NK-92 treated with Interleukin-12 subunit alpha and Interleukin-12 subunit beta, amount 100 ng/mL, for 24 hours (cell line): ENCODE results near the gene DOP1B.
"Not testable (repeated sequence)": the region's sequence is repeated elsewhere in the genome, so short reads cannot be mapped to it uniquely, and the experiment has no call there.

ENCODE experiments used
- DNase-seq: peaks from one replicate; lab custom pipeline; 2025; lab: John Stamatoyannopoulos, UW

DOP1B gene

DNA sequence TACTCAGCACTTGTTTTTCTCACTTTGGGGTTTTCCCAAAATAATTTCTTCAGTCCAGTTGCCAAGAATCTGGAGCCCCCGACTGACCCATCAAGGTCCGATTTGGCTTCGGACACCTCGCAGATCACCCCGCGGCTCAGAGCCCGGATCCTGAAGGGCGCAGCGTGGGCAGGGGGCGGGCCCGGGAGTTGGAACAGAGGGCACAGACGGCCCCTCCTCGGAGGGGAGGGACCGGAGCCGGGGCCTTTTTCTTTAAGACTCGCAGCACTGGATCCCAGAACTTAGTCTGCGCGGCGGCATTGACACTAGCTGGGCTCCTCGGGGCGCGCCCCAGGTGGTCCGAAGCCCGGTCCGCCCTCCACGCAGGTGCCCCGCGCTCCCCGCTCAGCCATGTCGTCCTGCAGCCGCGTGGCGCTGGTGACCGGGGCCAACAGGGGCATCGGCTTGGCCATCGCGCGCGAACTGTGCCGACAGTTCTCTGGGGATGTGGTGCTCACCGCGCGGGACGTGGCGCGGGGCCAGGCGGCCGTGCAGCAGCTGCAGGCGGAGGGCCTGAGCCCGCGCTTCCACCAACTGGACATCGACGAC lies 21.7 kb upstream of the DOP1B start, which contains the start of gene CBR3:
Gene CBR3, plus strand, starts transcription at position 277 of the 588 bp plus-strand sequence. Its CDS starts 114 bp downstream, at position 391.
- no peak for DNase-seq

GRCh38 chr21:36135391-36136102 lies 21.1 kb upstream of the DOP1B start:
- DNase-seq = no peak

- DNase-seq = not testable (repeated sequence)
Observed at GRCh38 chr21:36139791-36140190, 16.8 kb upstream of the DOP1B start.

DNA sequence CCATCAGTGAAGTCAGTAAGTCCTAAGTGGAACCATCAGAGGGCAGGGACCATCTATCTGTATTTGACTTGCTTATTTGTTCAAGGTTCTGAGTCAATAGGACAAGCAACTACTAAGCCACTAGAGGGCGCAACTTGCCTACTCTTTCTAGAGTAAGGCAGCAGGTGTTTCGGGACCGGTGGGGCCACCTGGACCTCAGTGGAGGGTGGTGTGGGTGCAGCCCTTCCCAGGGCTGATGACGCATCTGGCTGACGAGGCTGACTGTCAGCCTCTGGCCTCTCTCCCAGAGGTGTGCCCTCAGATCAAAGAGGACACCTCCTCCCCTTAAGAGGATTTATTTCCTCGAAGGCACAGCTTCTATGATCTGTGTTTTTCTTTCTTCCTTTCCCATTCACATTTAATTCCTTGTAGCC lies 15.1 kb upstream of the DOP1B start:
- DNase-seq = peak; percentile 79

GRCh38 chr21:36144233-36144632 lies 12.4 kb upstream of the DOP1B start:
- not testable (repeated sequence) for DNase-seq

DNA sequence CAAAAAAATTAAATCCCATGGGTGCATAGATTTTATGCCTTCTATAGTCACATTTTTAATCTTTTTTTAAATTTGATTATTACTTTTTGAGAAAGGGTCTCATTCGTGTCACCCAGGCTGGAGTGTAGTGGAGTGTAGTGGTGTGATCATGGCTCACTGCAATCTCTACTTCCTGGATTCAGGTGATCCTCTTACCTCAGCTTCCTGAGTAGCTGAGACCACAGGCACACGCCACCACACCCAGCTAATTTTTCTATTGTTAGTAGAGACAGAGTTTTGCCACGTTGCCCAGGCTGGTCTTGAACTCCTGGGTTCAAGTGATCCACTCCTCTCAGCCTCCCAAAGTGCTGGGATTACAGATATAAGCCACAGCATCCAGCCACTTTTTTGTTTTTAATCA lies 11.4 kb upstream of the DOP1B start:
- no peak for DNase-seq

GRCh38 chr21:36147911-36148310 lies 8.7 kb upstream of the DOP1B start:
- no peak for DNase-seq

GRCh38 chr21:36148886-36149285 lies 7.7 kb upstream of the DOP1B start:
- no peak for DNase-seq

GRCh38 chr21:36149788-36150711 lies 6.6 kb upstream of the DOP1B start:
- no peak for DNase-seq

DNA sequence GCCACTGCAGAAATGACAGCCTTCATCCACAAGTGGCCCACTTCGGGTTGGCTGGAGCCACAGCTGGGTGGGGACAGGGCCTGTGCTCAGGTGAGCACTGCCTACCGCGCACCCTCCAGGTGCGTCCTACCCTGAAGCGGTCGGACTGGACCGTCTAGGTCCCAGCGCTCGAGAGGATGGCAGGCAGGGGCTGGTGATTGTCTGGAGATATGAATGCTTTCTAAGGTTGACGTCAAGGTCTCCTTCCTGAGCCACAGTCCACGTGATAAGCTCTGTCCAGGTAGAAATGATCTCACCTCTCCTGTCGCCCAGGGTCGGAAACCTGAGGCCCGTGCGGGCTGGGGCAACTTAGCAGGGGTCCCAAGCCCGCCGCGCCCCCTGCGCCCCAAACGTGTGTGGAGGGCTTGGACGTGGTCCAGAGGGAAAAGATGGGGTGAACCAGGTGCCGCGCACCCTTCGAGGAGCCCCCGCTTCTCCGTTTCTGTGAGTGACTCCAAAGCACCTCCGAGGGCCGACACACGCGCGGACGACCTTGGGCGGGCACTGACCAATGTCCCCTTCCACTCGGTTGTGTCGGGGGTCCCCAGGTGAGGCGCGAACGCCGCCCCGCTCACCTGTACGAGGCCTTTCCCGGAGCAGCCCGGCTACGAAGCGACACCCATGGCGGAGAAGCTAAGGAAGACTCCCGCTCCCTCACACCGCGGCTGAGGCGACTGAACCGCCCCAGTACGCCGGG lies 853 bp upstream of the DOP1B start:
- DNase-seq = no peak

GRCh38 chr21:36156339-36156814 lies 247 bp upstream of the DOP1B start:
- DNase-seq = peak; percentile 92

DNA sequence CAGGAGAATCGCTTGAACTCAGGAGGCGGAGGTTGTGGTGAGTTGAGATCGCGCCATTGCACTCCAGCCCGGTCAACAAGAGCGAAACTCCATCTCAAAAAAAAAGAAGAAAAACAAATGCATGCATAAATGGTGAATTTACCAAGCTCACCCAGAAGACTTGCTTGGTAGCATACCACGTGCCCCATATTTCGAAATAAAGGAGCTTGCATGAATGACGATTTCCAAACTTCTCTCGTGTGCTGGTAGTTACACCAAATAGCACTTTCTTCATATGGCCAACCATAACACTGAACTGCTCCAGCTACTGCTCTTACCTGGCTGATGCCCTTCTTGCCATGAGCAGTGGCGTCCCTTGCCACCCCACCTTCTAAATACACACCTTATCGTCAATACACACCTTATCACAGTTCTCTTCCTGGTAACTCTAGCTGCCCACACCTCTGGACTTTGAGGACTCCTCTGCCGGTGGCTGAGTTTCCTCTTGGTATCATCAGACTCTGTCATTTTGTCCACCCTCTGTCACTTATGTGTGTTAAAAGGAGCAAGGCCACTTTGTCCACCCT lies 2.8 kb downstream of the DOP1B start:
- no peak for DNase-seq

GRCh38 chr21:36160850-36161178 lies 4.2 kb downstream of the DOP1B start:
- DNase-seq = no peak

GRCh38 chr21:36162631-36163030 lies 6.0 kb downstream of the DOP1B start:
- DNase-seq = no peak

- no peak for DNase-seq
Observed at GRCh38 chr21:36163750-36164741, 7.4 kb downstream of the DOP1B start.

DNA sequence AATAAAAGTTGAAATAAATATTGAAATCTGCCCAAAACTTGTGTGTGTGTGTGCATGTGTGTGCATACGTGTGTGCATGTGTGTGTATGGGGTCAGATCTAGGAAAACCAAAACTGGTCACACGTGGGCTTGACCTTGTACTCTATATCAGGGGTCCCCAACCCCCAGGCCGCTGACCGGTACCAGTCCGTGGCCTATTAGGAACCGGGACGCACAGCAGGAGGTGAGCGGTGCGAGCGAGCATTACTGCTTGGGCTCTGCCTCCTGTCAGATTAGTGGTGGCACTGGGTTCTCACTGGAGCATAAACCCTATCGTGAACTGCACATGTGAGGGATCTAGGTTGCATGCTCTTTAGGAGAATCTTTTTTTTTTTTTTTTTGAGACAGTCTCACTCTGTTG lies 8.7 kb downstream of the DOP1B start:
- DNase-seq = no peak

DNA sequence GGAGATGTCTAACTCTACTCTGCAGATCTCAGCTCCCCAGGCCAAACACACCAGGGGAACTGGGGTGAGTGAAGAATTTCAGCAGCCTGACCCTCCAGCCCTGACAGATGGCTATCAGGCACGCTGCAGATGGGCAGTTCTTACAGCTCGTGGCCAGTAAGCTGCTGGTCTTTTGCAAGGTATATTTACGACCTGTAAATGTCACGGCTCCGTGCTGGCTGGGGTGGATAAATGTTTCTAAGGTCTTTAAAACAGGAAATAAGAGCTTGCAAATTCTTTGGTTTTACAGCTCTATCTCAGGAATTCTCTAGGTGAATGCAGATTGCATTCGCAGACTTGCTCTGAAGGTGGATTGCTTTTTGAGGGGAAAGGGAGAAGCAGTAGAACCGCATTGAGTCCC lies 10.1 kb downstream of the DOP1B start:
- DNase-seq = no peak

DNA sequence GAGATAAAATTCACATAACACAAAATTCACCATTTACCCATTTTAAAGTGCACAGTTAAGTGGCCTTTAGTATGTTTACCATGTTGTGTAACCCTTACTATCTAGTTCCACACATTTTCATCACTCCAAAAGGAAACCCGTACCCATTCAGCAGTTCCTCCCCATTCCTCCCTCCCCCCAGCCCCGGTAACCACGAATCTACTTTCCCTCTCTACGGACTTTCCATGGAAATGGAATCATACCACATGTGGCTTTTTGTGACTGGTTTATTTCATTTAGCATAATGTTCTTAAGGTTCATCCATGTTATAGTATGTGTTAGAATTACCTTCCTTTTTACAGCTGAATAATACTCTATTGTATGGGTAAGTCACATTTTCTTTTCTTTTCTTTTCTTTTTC lies 10.9 kb downstream of the DOP1B start:
- no peak for DNase-seq

DNA sequence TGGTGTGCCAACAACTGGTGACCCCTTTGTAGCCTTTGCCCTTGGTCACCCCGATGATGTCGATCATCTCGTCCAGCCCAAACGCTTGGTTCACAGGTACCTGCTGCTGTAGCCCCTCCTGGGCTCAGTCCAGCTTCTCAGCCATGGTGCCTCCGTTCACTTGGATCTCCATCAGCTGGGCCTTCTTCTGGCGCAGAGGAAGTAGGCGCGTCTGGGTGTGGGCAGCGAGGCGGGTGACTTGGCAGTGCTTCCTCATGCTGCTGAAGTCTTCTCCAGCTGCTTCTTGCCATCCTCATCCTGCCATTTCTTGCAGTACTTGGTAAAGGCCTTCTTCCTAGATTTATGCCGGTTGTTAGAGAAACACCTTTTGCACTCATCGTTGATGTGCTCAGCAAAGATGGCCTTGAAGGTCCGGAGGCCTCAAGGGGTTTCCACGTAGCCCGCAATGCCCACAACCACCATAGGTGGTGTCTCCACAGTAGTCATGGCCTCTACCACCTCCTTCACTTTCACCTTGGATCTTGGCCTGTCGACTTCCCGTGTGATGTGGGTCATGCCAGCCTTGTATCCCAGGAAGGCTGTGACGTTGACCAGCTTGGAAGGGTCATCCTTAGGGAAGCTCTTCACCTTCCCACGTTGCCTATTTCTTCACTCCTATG lies 13.0 kb downstream of the DOP1B start:
- no peak for DNase-seq

DNA sequence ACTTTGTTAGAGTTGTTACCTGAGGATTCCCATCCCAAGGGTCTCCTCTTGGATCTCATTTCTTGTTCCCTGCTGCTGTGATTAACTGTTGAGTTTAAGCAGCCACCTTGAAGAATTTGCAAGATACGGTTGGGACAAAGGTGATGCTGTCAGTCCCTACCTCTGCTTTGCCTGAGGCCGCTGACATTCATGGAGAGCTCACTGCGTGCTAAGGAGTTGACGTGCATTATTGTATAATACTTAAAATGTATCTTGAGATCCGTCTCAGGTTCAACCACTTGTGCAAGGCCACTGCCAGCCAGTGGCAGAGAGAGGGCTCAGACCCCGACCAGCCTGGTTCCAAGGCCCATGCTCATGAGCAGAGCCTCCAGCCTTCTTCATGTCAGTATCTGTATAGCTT lies 14.2 kb downstream of the DOP1B start:
- no peak for DNase-seq
